Kidney (tissue), 14 donors: ENCODE data around the gene TTC28. TPM values are rescaled to one million over a fixed set of nuclear protein-coding genes. Genes with fewer than 3 reads are reported as not detected.

Source experiments
- DNase-seq, 5 donors: peaks; one replicate each; pipeline ENCODE4 v3.0.0-alpha.2; 2013 to 2020
- FAIRE-seq: peaks from 2 replicates; lab custom pipeline; 2012; peaks lifted over from hg19 to GRCh38; lab: Jason Lieb, UNC
- H3K27ac ChIP-seq, 2 donors: one replicate each; pipeline ENCODE4 v1.7.0; 2013; ENCODE audit warnings: low read depth in 2 of 2, low read length in 2 of 2, inconsistent platforms in 1 of 2
- H3K27me3 ChIP-seq: one replicate; pipeline ENCODE4 v1.7.1; 2013; ENCODE audit warnings: low read length, inconsistent platforms; ENCODE audit not compliant: control insufficient read depth, insufficient read depth
- H3K36me3 ChIP-seq, 3 donors: one replicate each; pipeline versions ENCODE4 v1.7.0 to v1.7.1; 2013; ENCODE audit warnings: low read length in 3 of 3, control low read depth in 1 of 3, inconsistent platforms in 1 of 3; ENCODE audit not compliant: insufficient read depth in 3 of 3, control insufficient read depth in 2 of 3
- H3K4me1 ChIP-seq, 3 donors: one replicate each; pipeline versions ENCODE4 v1.7.0 to v1.7.1; 2013; ENCODE audit warnings: low read length in 3 of 3, inconsistent platforms in 1 of 3, low read depth in 1 of 3; ENCODE audit not compliant: control insufficient read depth in 2 of 3, insufficient read depth in 2 of 3
- H3K4me3 ChIP-seq, 3 donors: one replicate each; pipeline versions ENCODE4 v1.7.0 to v1.8.1; 2013; ENCODE audit warnings: low read length in 3 of 3, control low read depth in 1 of 3, inconsistent platforms in 1 of 3
- H3K9ac ChIP-seq, 3 donors: one replicate each; pipeline versions ENCODE4 v1.7.0 to v1.7.1; 2013; ENCODE audit warnings: low read length in 3 of 3, control low read depth in 1 of 3, inconsistent platforms in 1 of 3
- H3K9me3 ChIP-seq, 3 donors: one replicate each; pipeline versions ENCODE4 v1.7.0 to v1.7.1; 2013; ENCODE audit warnings: low read length in 3 of 3, control low read depth in 1 of 3, inconsistent platforms in 1 of 3; ENCODE audit not compliant: control insufficient read depth in 2 of 3, insufficient read depth in 1 of 3
- intact Hi-C: fragments of 100-400 bp; cut with DNase I; formaldehyde crosslinking; loops from one replicate; pipeline ENCODE4 v1.11.1; 2022
- polyA plus RNA-seq: library from polyadenylated mRNA; stranded (reverse); fragments of 350-450 nt; fragmentation: Illumina TruSeq; extraction: RNeasy Lipid Tissue Mini Kit (QIAGEN cat#74804); gene quantifications from one replicate; pipeline ENCODE4 v1.2.3, GENCODE V29; 2014; ENCODE audit warnings: low read depth, low replicate concordance; ENCODE audit not compliant: insufficient read depth
- total RNA-seq: library from RNA; stranded (reverse); fragmentation: NEBNext Ultra II Directional; extraction: Animal tissue kit (Norgen Biotek cat#: 25700); gene quantifications from one replicate; pipeline ENCODE4 v1.2.1, GENCODE V29; 2021
- TF ChIP-seq, protein P1 (sequence below): IDR thresholded peaks from 3 replicates; pipeline ENCODE4 v1.5.1; 2012; ENCODE audit warnings: mild to moderate bottlenecking, moderate library complexity, borderline replicate concordance; ENCODE audit not compliant: insufficient read depth; ENCODE audit errors: extremely low read depth
- donor health status: control.
- donor health status: control.
- donor health status: control.
- donor health status: control.
- donor health status: control.
- donor health status: DM: yes; HTN: yes; CAD: no.
- donor health status: Normal renal cell carcinoma (clear cell type).

TTC28 gene
- total and polyA plus RNA-seq, 2 donors from 2014 or later: 3.5 to 40.2 TPM

DNA sequence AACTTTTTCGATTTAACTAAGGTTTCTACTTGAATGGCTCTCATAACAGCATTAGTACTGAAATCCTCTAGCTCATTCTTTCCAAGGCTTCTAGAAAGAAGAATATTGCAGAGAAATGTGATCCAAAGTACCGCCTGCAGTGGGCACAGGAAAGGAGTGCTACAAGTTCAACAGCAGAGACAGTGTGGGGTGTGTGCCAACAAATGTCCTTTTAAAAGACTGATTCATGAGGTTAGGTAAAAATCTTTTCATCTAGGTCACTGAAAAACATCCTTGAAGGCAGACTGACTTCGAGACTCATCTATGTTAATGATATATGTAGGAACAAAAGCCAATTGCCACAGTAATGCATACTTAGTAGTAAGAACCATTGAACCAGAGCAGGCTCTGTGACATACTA lies 411.5 kb downstream of the TTC28 start:
- TF ChIP-seq, protein P1, sequence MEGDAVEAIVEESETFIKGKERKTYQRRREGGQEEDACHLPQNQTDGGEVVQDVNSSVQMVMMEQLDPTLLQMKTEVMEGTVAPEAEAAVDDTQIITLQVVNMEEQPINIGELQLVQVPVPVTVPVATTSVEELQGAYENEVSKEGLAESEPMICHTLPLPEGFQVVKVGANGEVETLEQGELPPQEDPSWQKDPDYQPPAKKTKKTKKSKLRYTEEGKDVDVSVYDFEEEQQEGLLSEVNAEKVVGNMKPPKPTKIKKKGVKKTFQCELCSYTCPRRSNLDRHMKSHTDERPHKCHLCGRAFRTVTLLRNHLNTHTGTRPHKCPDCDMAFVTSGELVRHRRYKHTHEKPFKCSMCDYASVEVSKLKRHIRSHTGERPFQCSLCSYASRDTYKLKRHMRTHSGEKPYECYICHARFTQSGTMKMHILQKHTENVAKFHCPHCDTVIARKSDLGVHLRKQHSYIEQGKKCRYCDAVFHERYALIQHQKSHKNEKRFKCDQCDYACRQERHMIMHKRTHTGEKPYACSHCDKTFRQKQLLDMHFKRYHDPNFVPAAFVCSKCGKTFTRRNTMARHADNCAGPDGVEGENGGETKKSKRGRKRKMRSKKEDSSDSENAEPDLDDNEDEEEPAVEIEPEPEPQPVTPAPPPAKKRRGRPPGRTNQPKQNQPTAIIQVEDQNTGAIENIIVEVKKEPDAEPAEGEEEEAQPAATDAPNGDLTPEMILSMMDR: no peak

GRCh38 chr22:28260619-28261018 lies 419.0 kb downstream of the TTC28 start:
- Histone ChIP-seq H3K9me3 (no peaks in the 10 kb centered on the region), H3K4me1 (peaks cover 0 to 4% (median 2%) of the 10 kb centered on the region in 3 donors), H3K27me3 (no peaks in the 10 kb centered on the region), H3K36me3 (no peaks in the 10 kb centered on the region), H3K27ac (no peak overlapping the region), H3K9ac (no peak overlapping the region), H3K4me3 (no peak overlapping the region)
- DNase-seq: no peak
- TF ChIP-seq, protein P1: no peak
- intact Hi-C loops: no loop called here
- FAIRE-seq: no peak

More for the DNA sequence above, 411.5 kb downstream of the TTC28 start:
- no peak overlapping the region for H3K9ac ChIP-seq
- H3K27ac ChIP-seq: no peak overlapping the region
- DNase-seq (no peak), FAIRE-seq (no peak)
- no peaks in the 10 kb centered on the region for H3K36me3 ChIP-seq
- H3K9me3 ChIP-seq: no peaks in the 10 kb centered on the region
- no peak overlapping the region for H3K4me3 ChIP-seq
- H3K4me1 ChIP-seq: no peaks in the 10 kb centered on the region
- intact Hi-C loops: no loop called here
- H3K27me3 ChIP-seq: no peaks in the 10 kb centered on the region

GRCh38 chr22:28259774-28260312 lies 419.8 kb downstream of the TTC28 start:
- Histone ChIP-seq H3K27ac (no peak overlapping the region), H3K36me3 (no peaks in the 10 kb centered on the region), H3K4me3 (no peak overlapping the region), H3K4me1 (peaks cover 0 to 4% (median 2%) of the 10 kb centered on the region in 3 donors), H3K27me3 (no peaks in the 10 kb centered on the region), H3K9ac (no peak overlapping the region), H3K9me3 (no peaks in the 10 kb centered on the region)
- DNase-seq (peak in 1 of 5 donors; percentile 33), FAIRE-seq (no peak)
- intact Hi-C loops: no loop called here
- TF ChIP-seq, protein P1: no peak

DNA sequence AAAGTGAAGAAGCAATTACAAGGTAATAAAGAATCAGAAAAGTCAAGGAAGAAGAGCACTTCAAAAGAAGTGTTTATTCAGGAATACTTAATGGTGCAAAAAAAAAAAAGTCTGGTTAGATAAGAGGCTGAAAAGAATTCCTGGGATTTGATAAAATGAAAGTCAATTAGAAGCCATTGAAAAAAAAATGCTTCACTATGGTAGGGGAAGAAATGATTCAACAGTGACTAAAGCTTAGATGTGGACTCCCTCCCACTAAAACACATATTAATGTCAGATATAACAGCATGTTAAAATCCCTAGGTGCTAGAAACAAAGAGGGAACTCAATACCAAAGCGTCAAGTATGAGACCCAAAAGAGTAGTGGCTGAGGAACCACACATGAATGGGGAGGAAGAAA lies 425.2 kb downstream of the TTC28 start:
- Histone ChIP-seq H3K4me1 (peaks cover 0 to under 1% (median 0%) of the 10 kb centered on the region in 3 donors), H3K9ac (no peak overlapping the region), H3K9me3 (no peaks in the 10 kb centered on the region), H3K27ac (no peak overlapping the region), H3K27me3 (no peaks in the 10 kb centered on the region), H3K4me3 (no peak overlapping the region), H3K36me3 (no peaks in the 10 kb centered on the region)
- DNase-seq (no peak), FAIRE-seq (no peak)
- intact Hi-C loops: no loop called here
- TF ChIP-seq, protein P1: no peak
